ENCODE results near the gene ASMTL.
"Not testable (repeated sequence)": the region's sequence is repeated elsewhere in the genome, so short reads cannot be mapped to it uniquely, and the experiment has no call there.

ASMTL gene, protein sequence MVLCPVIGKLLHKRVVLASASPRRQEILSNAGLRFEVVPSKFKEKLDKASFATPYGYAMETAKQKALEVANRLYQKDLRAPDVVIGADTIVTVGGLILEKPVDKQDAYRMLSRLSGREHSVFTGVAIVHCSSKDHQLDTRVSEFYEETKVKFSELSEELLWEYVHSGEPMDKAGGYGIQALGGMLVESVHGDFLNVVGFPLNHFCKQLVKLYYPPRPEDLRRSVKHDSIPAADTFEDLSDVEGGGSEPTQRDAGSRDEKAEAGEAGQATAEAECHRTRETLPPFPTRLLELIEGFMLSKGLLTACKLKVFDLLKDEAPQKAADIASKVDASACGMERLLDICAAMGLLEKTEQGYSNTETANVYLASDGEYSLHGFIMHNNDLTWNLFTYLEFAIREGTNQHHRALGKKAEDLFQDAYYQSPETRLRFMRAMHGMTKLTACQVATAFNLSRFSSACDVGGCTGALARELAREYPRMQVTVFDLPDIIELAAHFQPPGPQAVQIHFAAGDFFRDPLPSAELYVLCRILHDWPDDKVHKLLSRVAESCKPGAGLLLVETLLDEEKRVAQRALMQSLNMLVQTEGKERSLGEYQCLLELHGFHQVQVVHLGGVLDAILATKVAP

GRCh38 chrX:1452516-1453394 lies at the start of gene ASMTL:
Gene ASMTL (minus strand): TSS chrX:1452909. CDS start chrX:1452840, 69 bp downstream.
- DNase-seq (ENCODE audit: low read depth, low spot score) = peak; percentile 100

DNA sequence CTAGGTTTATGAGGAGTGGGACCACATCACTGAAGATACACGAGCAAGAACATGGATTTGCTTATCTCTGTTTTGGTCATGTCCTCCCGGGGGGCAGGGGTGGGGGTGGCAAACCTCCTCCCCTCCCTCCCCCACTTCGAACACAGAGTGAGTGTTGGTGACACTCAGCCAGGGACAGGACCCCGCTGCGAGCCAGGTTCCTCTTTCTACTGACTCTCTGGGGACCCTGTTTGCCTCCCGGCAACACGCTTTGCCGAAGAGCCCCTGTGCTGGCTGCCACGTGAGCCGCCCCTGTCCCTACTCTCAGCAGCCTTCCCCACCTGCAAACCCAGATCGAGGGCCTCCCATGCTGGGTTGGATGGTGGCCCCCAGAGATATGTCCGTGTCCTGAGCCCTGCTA lies 49.5 kb upstream of the ASMTL start:
- DNase-seq (ENCODE audit: low read depth, low spot score) = no peak

DNA sequence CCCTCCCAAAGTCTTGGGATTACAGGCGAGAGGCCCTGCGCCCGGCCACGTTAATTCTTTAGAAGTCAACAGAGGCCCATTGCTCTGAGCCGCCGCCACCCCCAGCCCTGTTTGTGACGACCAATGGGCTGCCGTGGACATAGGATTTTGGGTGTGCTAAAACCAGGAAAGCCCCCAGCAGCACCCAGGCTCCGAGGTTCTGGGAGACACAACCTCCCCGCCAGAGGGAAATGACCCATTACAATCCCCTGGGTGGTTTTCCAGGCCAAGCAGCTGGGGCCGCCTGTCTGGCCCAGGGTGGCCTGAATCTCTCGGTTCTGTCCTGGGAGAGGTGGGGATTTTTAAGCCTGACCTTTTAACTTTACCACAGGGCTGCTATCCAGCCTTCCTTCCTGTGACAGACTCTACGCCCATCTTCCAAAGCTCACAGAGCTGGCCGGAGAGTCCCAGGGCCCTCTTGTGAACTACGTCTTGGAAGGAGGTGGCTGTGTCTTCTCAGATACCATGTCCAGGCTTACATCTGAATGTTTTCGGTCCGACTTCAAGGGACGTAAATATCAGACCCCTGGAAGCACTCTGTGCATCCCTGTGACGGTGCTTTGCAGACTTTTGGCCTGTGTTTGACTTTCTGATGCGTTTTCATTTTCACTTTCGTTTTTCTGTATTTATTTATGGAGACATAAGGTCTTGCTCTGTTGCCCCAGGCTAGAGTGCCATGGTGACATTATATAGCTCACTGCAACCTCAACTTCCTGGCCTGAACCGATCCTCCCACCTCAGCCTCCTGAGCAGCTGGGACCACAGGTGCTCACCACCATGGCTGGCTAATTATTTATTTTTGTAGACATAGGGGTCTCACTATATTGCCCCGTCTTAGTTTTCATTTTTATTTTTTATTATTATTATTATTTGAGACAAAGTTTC lies 48.3 kb upstream of the ASMTL start:
- DNase-seq (ENCODE audit: low read depth, low spot score) = no peak

GRCh38 chrX:1496076-1496475 lies 43.4 kb upstream of the ASMTL start:
- DNase-seq (ENCODE audit: low read depth, low spot score) = no peak

GRCh38 chrX:1493877-1494510 lies 41.3 kb upstream of the ASMTL start:
- DNase-seq (ENCODE audit: low read depth, low spot score) = no peak

DNA sequence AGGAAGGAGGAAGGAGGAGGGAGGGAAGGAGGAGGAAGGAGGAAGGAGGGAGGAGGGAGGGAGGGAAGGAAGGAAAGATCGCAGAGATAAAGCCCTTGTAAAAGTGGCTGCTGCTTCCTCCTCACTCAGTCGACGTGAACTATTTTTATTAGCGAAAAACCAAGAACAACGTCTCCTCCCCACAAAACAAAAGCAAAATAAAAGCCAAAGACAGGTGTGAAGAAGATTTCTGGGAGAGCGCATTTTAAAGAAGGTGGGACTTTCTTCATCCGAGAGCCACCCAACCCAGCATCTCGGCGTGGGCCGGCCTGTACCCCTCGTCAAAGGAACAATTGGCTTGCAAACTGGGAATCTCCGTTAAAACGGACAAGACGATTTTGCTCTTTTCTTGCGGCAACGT lies 40.7 kb upstream of the ASMTL start:
- DNase-seq (ENCODE audit: low read depth, low spot score) = no peak

DNA sequence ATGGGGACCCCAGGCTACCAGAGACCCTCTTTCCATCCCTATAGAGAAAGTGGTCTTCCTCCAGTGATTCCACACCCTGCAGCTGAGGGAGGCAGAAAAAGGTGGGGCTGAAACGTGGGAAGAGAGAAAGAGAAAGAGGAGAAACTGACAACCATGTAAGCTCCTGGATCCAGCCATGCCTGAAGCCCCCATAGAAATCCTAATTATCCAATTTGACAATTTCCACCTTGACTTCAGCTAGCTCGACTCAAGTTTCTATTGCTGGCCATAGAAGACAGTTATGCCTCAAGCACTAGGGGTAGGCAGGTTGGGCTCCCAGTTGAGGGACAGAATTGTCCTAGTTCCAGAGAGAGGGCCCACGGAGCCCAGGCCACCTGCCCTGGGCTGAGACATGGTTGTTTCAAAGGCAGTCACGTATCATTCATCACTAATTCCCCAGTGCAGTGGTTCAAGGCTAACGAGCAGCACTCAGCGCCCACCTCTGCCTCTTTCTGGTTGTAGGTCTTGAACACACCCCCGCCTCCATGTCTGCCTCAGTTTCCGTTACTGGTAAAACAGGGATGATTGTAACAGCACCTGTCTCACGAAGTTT lies 39.8 kb upstream of the ASMTL start:
- no peak for DNase-seq (ENCODE audit: low read depth, low spot score)

- no peak for DNase-seq (ENCODE audit: low read depth, low spot score)
Measured at GRCh38 chrX:1491851-1492349, 39.2 kb upstream of the ASMTL start.

DNA sequence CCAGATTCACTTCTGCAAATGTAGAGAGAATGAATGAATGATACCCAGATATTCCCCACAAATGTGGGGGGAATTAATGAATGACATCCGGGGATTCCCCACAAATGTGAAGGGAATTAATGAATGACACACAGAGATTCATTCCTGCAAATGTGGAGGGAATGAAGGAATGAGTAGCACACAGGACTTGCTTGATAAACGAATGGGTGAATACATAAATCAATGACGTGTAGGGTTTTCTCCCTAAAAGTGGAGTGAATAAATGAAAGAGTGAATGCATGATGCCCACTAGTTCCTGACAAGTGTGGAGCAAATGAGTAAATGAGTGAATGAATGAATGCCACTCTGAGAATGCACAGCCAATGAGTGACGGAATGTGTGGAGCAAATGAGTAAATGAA lies 38.5 kb upstream of the ASMTL start:
- DNase-seq (ENCODE audit: low read depth, low spot score) = not testable (repeated sequence)

- DNase-seq (ENCODE audit: low read depth, low spot score) = not testable (repeated sequence)
Measured at GRCh38 chrX:1490723-1491122, 38.0 kb upstream of the ASMTL start.

GRCh38 chrX:1489354-1489753 lies 36.6 kb upstream of the ASMTL start:
- DNase-seq (ENCODE audit: low read depth, low spot score) = not testable (repeated sequence)

- no peak for DNase-seq (ENCODE audit: low read depth, low spot score)
Measured at GRCh38 chrX:1488745-1489144, 36.0 kb upstream of the ASMTL start.

- DNase-seq (ENCODE audit: low read depth, low spot score) = no peak
Measured at GRCh38 chrX:1488141-1488540, 35.4 kb upstream of the ASMTL start.

DNA sequence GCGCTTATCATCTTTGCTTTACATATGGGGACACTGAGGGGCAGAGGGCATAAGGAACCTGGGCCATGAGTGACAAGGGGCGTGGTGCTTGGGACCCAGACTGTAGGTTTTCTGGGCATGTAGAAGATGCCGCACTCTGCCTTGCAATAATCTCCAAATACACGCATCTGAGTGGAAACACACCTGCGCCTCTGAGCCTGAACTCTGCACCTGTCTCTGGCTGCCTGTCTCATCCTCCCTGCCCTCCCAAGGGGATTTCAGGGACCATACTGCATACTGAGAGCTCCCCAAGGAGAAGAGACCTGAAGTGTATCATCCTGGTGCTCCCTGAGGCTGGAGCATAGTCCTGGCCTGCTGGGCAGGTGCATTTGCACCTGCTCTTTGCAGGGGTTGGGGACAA lies 34.7 kb upstream of the ASMTL start:
- no peak for DNase-seq (ENCODE audit: low read depth, low spot score)

DNA sequence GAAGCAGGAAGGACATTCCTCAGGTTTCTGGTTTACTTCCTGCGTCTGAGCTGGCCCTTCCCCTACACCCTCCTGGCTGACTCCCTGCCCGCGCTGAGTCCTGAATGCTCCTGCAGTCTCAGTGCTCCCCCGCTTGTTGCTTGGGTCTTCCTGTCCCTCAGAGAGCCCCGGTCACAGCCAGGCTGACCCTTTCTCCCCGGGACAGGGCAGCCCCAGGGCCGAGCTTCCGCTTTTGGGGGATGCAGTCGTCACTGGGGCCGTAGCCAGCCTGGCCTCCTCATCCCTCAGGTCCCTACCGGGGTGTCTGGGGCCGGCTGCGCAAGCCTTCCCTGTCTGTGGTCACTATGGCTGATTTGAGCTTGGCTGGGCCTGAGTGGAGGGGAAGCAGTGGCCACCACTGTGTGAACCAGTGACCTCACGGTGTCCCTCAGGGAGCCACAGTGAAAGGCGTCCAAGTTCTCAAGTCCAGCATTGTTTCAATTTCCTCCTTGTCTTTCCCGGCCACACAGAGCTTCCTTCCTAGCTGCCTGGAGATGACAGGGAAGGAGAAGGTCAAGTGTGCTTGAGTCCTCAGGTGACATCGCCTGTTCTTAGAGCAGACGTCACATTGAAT lies 34.1 kb upstream of the ASMTL start:
- DNase-seq (ENCODE audit: low read depth, low spot score) = no peak

DNA sequence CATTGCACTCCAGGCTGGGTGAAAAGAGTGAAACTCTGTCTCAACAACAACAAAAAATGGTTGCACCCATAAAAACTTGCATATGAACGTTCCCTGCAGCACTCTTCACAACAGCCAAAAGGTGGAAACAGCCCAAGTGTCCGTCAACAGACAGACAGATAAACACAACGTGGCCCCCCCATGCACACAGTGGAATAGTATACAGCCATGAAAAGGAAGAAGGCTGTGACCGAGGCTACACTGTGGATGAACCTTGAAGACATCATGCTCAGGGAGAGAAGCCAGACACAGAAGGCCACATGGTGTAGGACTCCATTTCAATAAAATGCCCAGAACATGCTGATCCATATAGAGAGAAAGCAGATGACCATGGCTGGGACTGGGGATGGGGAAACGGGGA lies 33.5 kb upstream of the ASMTL start:
- no peak for DNase-seq (ENCODE audit: low read depth, low spot score)

GRCh38 chrX:1485033-1485432 lies 32.3 kb upstream of the ASMTL start:
- no peak for DNase-seq (ENCODE audit: low read depth, low spot score)

GRCh38 chrX:1484638-1485019 lies 31.9 kb upstream of the ASMTL start:
- no peak for DNase-seq (ENCODE audit: low read depth, low spot score)

DNA sequence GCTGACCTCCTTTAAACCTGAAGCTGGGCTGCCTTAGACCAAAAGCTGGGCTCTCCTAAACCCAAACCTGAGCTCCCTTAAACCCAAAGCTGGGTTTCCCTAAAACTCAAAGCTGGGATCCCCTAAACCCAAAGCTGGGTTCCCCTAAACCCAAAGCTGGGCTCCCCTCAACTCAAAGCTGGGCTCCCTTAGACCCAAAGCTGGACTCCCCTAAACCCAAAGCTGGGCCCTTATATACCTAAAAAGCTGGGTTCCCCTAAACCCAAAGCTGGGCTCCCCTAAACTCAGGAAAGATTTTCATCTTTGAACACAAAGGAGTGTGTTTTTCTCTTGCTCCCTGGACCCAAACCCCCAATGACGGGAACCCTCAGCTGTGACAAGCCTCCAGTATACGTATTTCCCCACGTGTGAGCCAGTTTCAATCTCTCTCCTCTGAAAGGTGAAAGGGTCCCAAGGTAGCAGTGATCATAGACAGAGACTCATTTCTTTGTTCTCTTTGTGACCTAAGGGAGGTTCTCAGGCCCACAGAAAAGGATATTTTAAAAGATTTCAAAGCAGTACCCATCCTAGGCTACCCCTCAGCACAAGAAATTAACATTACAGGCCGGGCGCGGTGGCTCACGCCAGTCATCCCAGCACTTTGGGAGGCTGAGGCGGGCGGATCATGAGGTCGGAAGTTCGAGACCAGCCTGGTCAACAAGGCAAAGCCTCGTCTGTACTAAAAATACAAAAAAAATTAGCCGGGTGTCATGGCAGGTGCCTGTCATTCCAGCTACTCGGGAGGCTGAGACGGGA lies 31.3 kb upstream of the ASMTL start:
- DNase-seq (ENCODE audit: low read depth, low spot score) = no peak

Data from astrocyte of the hippocampus (primary cell).